Measurements from ENCODE around the gene LUC7L2.
"Not testable (repeated sequence)": the region's sequence is repeated elsewhere in the genome, so short reads cannot be mapped to it uniquely, and the experiment has no call there.

LUC7L2 gene, protein sequence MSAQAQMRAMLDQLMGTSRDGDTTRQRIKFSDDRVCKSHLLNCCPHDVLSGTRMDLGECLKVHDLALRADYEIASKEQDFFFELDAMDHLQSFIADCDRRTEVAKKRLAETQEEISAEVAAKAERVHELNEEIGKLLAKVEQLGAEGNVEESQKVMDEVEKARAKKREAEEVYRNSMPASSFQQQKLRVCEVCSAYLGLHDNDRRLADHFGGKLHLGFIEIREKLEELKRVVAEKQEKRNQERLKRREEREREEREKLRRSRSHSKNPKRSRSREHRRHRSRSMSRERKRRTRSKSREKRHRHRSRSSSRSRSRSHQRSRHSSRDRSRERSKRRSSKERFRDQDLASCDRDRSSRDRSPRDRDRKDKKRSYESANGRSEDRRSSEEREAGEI

GRCh38 chr7:139359366-139360209 is at the start of gene LUC7L2:
Gene LUC7L2, plus strand, starts transcription at chr7:139359894. Its CDS starts 368 bp downstream, at chr7:139360262.
- DNase-seq = peak; percentile 87 to 99 (median 98)

DNA sequence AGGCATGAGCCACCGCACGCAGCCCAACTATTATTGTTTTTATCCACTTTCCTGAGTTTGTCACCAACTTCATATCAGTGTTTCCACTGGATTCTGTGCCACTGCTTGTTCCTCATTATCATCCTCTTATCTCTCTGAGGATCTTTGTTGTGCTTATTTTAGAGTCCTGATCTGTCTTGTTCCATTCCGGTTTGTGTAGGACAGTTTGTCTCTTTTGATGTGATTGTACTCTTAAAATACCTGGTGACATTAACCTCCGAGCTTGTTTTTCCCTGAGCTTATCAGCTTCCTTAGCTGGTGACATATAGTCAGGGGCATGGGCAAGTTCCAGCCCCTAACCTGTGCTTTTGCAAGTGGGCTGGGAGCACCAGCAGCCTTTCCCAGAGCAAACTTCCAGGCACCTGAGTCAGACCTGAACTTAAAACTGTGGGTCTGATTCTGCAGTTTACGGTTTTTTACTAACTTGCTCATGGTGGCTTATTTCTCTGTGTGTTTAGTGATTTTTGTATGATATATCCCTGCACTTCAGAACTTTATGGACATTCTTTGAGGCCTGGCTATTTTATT is 41.7 kb upstream of the LUC7L2 start:
- no peak for DNase-seq

GRCh38 chr7:139321071-139321745 is 38.5 kb upstream of the LUC7L2 start:
- DNase-seq = no peak

DNA sequence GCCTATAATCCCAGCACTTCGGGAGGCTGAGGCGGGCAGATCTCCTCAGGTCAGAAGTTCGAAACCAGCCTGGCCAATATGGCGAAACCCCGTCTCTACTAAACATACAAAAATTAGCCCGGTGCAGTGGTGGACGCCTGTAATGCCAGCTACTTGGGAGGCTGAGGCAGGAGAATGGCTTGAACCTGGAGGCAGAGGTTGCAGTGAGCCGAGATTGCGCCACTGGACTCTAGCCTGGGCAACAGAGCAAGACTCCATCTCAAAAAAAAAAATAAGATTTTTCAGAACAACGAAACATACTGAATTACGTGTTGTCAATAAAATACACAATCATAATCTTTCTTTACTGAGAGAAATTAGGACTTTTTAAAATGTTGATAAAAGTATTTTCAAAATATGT is 35.0 kb upstream of the LUC7L2 start:
- DNase-seq = not testable (repeated sequence)

- DNase-seq = no peak
Observed at GRCh38 chr7:139328375-139328774, 31.3 kb upstream of the LUC7L2 start.

GRCh38 chr7:139329119-139329518 is 30.6 kb upstream of the LUC7L2 start:
- DNase-seq = no peak

DNA sequence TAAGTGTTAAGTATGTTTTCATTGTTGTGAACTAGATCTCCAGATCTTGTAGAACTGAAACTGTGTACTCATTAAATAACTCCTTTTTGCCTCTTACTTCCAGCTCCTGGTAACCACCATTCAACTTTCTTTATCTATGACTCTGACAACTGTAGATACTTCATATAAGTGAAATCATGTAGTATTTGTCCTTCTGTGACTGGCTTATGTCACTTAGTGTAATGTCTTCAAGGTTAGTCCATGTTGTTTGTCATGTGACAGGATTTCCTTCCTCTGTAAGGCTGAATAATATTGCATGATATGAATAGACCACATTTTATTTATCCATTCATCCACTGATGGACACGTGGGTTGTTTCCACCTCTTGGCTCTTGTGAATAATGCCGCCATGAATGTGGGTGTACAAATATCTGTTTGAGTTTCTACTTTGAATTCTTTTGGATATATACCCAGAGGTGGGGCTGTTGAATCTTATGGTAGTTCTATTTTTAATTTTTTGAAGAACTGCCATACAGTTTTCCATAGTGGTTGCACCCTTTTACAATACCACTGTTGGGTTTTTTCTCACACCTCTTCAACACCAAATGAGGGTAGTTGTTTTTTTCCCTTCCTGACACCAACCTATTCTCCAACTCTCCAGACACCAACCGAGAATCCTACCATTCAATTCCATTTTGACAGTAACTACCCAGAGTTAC is 29.2 kb upstream of the LUC7L2 start:
- no peak for DNase-seq

- no peak for DNase-seq
Observed at GRCh38 chr7:139332697-139333359, 26.9 kb upstream of the LUC7L2 start.

- not testable (repeated sequence) for DNase-seq
Observed at GRCh38 chr7:139333443-139333842, 26.3 kb upstream of the LUC7L2 start.

- no peak for DNase-seq
Observed at GRCh38 chr7:139334399-139335150, 25.1 kb upstream of the LUC7L2 start.

- DNase-seq = no peak
Observed at GRCh38 chr7:139339025-139339424, 20.7 kb upstream of the LUC7L2 start.

GRCh38 chr7:139339698-139340036 is 20.0 kb upstream of the LUC7L2 start:
- DNase-seq = no peak

GRCh38 chr7:139340037-139340807 is 19.5 kb upstream of the LUC7L2 start:
- peak; percentile 93 to 99 (median 96) for DNase-seq

- DNase-seq = peak in 1 of 14 donors; percentile 85
Observed at GRCh38 chr7:139340808-139341057, 19.0 kb upstream of the LUC7L2 start.

- DNase-seq = peak; percentile 68 to 96 (median 94)
Observed at GRCh38 chr7:139341058-139341775, 18.5 kb upstream of the LUC7L2 start, which contains the start of gene FMC1. Gene FMC1, plus strand, starts transcription at chr7:139341337. Its CDS starts 48 bp downstream, at chr7:139341385.

DNA sequence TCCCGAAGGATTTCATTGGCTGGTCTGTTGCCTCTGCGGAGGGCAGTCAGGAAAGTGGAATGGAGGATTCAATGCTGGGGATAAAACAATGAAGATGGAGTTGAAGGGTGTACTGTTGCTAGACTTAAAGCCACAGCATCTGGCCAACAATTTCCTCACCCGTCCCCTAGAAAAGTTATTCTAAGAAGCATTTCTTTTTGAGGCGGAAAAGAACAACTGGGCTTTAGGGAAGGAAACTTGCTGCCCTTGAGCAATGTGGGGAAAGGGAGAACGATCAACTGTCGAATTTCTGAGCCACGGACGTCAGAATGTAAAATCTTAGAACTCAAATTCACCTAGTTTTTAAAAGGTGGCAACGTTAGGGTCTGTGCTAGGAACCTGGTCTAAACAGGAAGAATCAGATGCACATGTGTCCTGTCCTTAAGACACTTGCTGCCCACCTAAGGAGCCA is 17.9 kb upstream of the LUC7L2 start:
- no peak for DNase-seq

DNA sequence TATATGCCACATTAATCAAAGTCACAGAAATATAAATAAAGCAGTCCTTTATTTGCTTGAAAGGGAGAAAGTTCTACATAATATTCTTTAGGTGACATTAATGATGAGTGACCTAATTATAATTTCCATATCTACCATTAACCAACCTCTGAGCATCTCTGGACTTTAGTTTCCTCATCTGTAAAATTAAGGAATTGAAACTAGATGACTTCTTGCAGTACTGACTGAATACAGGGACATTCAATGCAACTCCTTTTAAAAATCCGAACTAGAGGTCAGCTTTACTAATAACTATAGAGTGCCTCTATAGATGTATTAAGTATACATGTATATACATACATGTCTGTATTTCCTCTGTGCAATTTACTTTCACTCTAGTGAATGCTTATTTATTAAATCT is 14.7 kb upstream of the LUC7L2 start:
- no peak for DNase-seq

DNA sequence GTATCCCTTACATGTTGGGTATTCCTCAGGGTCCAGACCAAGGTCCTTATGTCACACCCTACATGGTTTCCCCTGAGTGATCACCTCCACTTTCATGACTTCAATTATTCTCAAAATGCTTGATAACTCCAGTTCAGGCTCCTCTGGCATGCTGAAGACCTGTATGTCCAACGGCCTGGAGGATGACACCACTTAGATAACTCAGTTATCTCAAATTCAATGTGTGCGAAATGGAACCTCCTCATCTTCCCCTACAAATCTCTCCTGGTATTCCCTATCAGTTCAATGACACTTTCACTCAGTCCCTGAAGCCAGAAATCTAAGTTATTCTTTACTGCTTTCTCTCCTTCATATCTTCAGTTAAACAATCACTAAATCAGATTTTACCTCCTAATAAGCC is 8.7 kb upstream of the LUC7L2 start:
- DNase-seq = no peak

GRCh38 chr7:139354729-139355128 is 5.0 kb upstream of the LUC7L2 start:
- DNase-seq = no peak
